Measurements from ENCODE around the gene NBPF9.
"Not testable (repeated sequence)": the region's sequence is repeated elsewhere in the genome, so short reads cannot be mapped to it uniquely, and the experiment has no call there.

The NBPF9 gene

GRCh38 chr1:149103109-149104081 lies at the start of gene NBPF9:
Gene NBPF9, minus strand, starts transcription at chr1:149103551. Its CDS starts 21,412 bp downstream, at chr1:149082139.
- peak; percentile 66 for DNase-seq

GRCh38 chr1:149149909-149150308 lies 46.6 kb upstream of the NBPF9 start:
- DNase-seq: not testable (repeated sequence)

GRCh38 chr1:149137585-149137984 lies 34.2 kb upstream of the NBPF9 start:
- DNase-seq: not testable (repeated sequence)

- DNase-seq: peak; percentile 28
Observed at GRCh38 chr1:149130938-149131337, 27.6 kb upstream of the NBPF9 start.

- DNase-seq: not testable (repeated sequence)
Observed at GRCh38 chr1:149129245-149129644, 25.9 kb upstream of the NBPF9 start.

- not testable (repeated sequence) for DNase-seq
Observed at GRCh38 chr1:149126555-149127145, 23.3 kb upstream of the NBPF9 start.

GRCh38 chr1:149123948-149124926 lies 20.9 kb upstream of the NBPF9 start:
- not testable (repeated sequence) for DNase-seq

GRCh38 chr1:149112828-149113227 lies 9.5 kb upstream of the NBPF9 start:
- not testable (repeated sequence) for DNase-seq

GRCh38 chr1:149110343-149110742 lies 7.0 kb upstream of the NBPF9 start:
- not testable (repeated sequence) for DNase-seq

GRCh38 chr1:149102574-149102973 lies 777 bp downstream of the NBPF9 start:
- DNase-seq: not testable (repeated sequence)

- DNase-seq: not testable (repeated sequence)
Observed at GRCh38 chr1:149098276-149098675, 5.1 kb downstream of the NBPF9 start.

GRCh38 chr1:149093155-149093554 lies 10.2 kb downstream of the NBPF9 start:
- DNase-seq: not testable (repeated sequence)

GRCh38 chr1:149075505-149076127 lies 27.7 kb downstream of the NBPF9 start:
- DNase-seq: not testable (repeated sequence)

GRCh38 chr1:149064611-149065010 lies 38.7 kb downstream of the NBPF9 start:
- not testable (repeated sequence) for DNase-seq

- not testable (repeated sequence) for DNase-seq
Observed at GRCh38 chr1:149043056-149043455, 60.3 kb downstream of the NBPF9 start.

GRCh38 chr1:149033916-149034315 lies 69.4 kb downstream of the NBPF9 start:
- not testable (repeated sequence) for DNase-seq

- not testable (repeated sequence) for DNase-seq
Observed at GRCh38 chr1:149024327-149024726, 79.0 kb downstream of the NBPF9 start.

- DNase-seq: not testable (repeated sequence)
Observed at GRCh38 chr1:149018577-149018976, 84.8 kb downstream of the NBPF9 start.

GRCh38 chr1:149016626-149017025 lies 86.7 kb downstream of the NBPF9 start:
- not testable (repeated sequence) for DNase-seq

- not testable (repeated sequence) for DNase-seq
Observed at GRCh38 chr1:149015522-149015921, 87.8 kb downstream of the NBPF9 start.

GRCh38 chr1:149013513-149013912 lies 89.8 kb downstream of the NBPF9 start:
- DNase-seq: not testable (repeated sequence)

- not testable (repeated sequence) for DNase-seq
Observed at GRCh38 chr1:149012599-149012998, 90.8 kb downstream of the NBPF9 start.

Data from RPMI8226 (cell line).